SHP77 treated with DMSO at 0.1 percent for 48 hours (cell line): ENCODE measurements around the gene ZSCAN10.
"Not testable (repeated sequence)": the region's sequence is repeated elsewhere in the genome, so short reads cannot be mapped to it uniquely, and the experiment has no call there.

Experiments
- DNase-seq: peaks from one replicate; lab custom pipeline; 2025; lab: John Stamatoyannopoulos, UW

Gene ZSCAN10

GRCh38 chr16:3098459-3099394, at the start of gene ZSCAN10:
Gene ZSCAN10, minus strand, starts transcription at chr16:3099294. Its CDS starts 6,357 bp downstream, at chr16:3092937.
- no peak for DNase-seq

- DNase-seq: no peak
These were observed 49.4 kb upstream of the ZSCAN10 start for GRCh38 chr16:3148256-3149192.

GRCh38 chr16:3147757-3148104, 48.6 kb upstream of the ZSCAN10 start:
- DNase-seq: no peak

GRCh38 chr16:3147046-3147756, 48.1 kb upstream of the ZSCAN10 start:
- DNase-seq: no peak

GRCh38 chr16:3145660-3146059, 46.6 kb upstream of the ZSCAN10 start:
- no peak for DNase-seq

- DNase-seq: no peak
These were observed 46.1 kb upstream of the ZSCAN10 start for GRCh38 chr16:3145151-3145550.

- no peak for DNase-seq
These were observed 45.4 kb upstream of the ZSCAN10 start for GRCh38 chr16:3144321-3144983.

- DNase-seq: no peak
These were observed 44.7 kb upstream of the ZSCAN10 start for GRCh38 chr16:3143598-3144320.

GRCh38 chr16:3143189-3143588, 44.1 kb upstream of the ZSCAN10 start:
- no peak for DNase-seq

GRCh38 chr16:3142770-3143169, 43.7 kb upstream of the ZSCAN10 start:
- no peak for DNase-seq

GRCh38 chr16:3142327-3142726, 43.2 kb upstream of the ZSCAN10 start:
- DNase-seq: no peak

GRCh38 chr16:3141781-3142311, 42.8 kb upstream of the ZSCAN10 start:
- DNase-seq: no peak

- DNase-seq: no peak
These were observed 41.7 kb upstream of the ZSCAN10 start for GRCh38 chr16:3140603-3141427.

- DNase-seq: not testable (repeated sequence)
These were observed 40.5 kb upstream of the ZSCAN10 start for GRCh38 chr16:3139561-3139960.

GRCh38 chr16:3138823-3139426, 39.8 kb upstream of the ZSCAN10 start:
- DNase-seq: no peak

- no peak for DNase-seq
These were observed 39.2 kb upstream of the ZSCAN10 start for GRCh38 chr16:3138342-3138741.

GRCh38 chr16:3137267-3137666, 38.2 kb upstream of the ZSCAN10 start:
- DNase-seq: no peak

- no peak for DNase-seq
These were observed 36.1 kb upstream of the ZSCAN10 start for GRCh38 chr16:3135126-3135715.
